GM12865 (cell line): ENCODE results near the gene DHRS9.

Experiments
- DNase-seq: peaks from one replicate; pipeline ENCODE4 v3.0.0; 2010; ENCODE audit warnings: low read depth
- H3K4me3 ChIP-seq: 2 replicates; pipeline ENCODE4 v1.5.1; 2011; ENCODE audit warnings: mild to moderate bottlenecking, low read depth, low read length, control low read depth
- CTCF ChIP-seq: IDR thresholded peaks from 2 replicates; pipeline ENCODE4 v1.5.1; 2011; ENCODE audit warnings: low read length, control low read depth, low read depth, inconsistent platforms; ENCODE audit not compliant: insufficient read depth; ENCODE audit errors: missing control alignments

The DHRS9 gene

GRCh38 chr2:169069341-169069740 lies at the start of gene DHRS9:
DHRS9 (plus strand) TSS chr2:169069563; CDS start chr2:169081582, 12,019 bp downstream.
- no peak within 1 kb of the TSS for H3K4me3 ChIP-seq
- TF ChIP-seq CTCF = no peak
- no peak for DNase-seq

DNA sequence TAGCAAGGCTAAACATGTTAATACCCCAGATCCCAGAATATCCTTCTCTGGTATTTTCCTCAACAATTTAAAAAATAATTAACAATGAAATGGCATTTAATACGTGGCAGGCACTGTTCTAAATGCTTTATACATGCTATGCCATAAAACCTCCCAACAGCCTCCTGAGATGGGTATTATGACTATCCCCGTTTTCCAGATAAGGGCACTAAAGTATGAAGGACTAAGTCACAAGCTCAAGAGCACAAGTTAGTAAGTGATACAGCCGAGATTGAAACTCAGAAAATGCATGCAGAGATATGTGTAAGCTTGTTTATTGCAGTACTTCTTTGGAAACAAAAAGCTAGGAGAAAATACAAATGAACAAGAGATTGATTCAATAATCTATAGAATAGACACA lies 46.2 kb upstream of the DHRS9 start:
- TF ChIP-seq CTCF = no peak
- DNase-seq = no peak
- no peak overlapping the region for H3K4me3 ChIP-seq

- H3K4me3 ChIP-seq = no peak overlapping the region
- no peak for TF ChIP-seq CTCF
- DNase-seq = no peak
Measured at GRCh38 chr2:169026056-169026455, 43.3 kb upstream of the DHRS9 start.

DNA sequence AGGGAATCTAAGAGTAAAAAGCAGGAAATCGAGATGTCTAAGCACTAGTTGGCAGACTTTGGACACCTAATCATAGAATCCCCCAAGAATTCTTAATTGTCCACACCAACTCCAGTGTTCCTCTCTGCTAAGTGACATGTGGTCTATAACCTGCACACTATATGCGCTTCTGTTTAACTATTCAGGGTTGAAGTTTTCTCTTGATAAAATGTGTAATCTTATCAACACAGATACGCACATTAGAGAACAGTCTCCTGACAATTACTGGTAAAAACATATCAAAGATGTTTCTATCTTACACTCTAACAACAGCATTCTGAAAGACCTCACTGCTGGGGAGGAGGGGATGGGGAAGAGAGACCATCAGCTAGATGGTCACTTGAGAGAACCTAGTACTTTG lies 42.1 kb upstream of the DHRS9 start:
- no peak for TF ChIP-seq CTCF
- H3K4me3 ChIP-seq = no peak overlapping the region
- no peak for DNase-seq

DNA sequence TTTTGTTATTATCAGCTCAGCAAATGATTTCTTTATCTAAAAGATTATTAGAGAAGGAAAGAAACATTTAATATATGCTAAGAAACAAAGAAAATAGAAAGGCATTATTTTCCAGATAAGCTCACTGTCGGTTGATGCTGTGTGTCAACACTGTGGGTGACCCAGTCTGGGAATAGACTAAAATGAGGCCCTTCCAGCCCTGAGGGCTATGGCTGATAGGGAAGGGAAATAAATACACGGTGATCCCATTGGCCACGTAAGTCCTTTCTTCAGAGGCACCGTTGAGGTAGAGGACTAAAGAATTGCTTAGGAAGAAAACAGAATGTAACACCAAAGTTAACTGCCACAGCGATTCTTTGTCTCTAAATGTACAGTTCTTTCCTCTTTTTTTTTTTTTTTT lies 40.0 kb upstream of the DHRS9 start:
- no peak for DNase-seq
- no peak for TF ChIP-seq CTCF
- no peak overlapping the region for H3K4me3 ChIP-seq

DNA sequence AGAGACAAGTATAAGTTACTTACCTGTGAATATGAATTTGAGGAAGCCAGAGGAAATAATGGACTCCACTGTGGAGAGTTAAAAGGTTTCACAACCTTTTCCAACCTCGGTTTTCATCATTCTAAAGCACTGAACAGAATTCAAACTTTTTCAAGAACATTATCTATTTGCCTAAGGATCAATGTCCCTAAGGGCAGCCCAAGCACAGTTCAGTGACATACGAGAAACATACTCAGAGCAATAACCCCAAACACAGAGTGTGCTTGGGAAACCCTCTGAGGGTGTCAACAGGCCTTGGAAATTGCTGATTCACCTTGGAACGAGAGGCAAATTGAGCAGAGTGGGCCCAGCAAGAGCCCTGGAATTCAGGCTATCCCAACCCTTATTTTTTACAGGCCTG lies 38.2 kb upstream of the DHRS9 start, which contains the start of gene ABCB11:
ABCB11 (minus strand) TSS at position 123 of the 400 bp plus-strand sequence. CDS start 13,199 bp downstream, outside the sequence.
- H3K4me3 ChIP-seq = no peak within 1 kb of the TSS
- TF ChIP-seq CTCF = no peak
- no peak for DNase-seq

DNA sequence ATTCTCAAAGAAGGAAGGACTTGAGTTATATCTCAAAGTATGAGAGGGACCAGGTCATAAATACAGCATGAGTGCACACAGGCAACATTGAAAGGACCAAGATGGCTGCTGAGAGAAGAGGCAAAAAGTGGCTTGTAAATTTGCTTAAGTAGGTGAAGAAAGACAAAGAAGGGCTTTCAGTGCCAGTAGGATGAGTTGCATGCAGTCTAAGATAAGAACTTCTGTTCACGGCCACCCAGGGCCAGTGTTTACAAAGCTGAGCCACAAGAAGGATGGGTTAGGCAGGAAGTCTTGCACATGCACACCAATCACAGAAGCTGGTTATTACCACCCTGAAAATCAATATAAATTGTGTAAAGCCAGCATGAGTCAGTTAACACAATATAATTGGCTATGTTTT lies 35.1 kb upstream of the DHRS9 start:
- TF ChIP-seq CTCF = no peak
- H3K4me3 ChIP-seq = no peak overlapping the region
- DNase-seq = no peak
